ENCODE measurements around the gene SCMH1. TPM values are rescaled to one million over a fixed set of nuclear protein-coding genes. Genes with fewer than 3 reads are reported as not detected.

SCMH1 gene
- total RNA-seq, 1 experiment from 2014 or later = 28.0 TPM

- TF ChIP-seq ZNF274 (IDR thresholded peaks at IDR 0.05; ENCODE audit: low read depth, low read length) = no peak
Measured at GRCh38 chr1:40997096-40997495, 245.0 kb downstream of the SCMH1 start (continued).

GRCh38 chr1:40989066-40989465 is 253.0 kb downstream of the SCMH1 start:
- DNase-seq (ENCODE audit: low read depth, low spot score) (no peak), ATAC-seq (no peak)
- intact Hi-C loops (cut with micrococcal nuclease) = no loop called here
- H3K4me2 ChIP-seq (ENCODE audit: low read length) = no peak overlapping the region
- TF ChIP-seq, protein P1, sequence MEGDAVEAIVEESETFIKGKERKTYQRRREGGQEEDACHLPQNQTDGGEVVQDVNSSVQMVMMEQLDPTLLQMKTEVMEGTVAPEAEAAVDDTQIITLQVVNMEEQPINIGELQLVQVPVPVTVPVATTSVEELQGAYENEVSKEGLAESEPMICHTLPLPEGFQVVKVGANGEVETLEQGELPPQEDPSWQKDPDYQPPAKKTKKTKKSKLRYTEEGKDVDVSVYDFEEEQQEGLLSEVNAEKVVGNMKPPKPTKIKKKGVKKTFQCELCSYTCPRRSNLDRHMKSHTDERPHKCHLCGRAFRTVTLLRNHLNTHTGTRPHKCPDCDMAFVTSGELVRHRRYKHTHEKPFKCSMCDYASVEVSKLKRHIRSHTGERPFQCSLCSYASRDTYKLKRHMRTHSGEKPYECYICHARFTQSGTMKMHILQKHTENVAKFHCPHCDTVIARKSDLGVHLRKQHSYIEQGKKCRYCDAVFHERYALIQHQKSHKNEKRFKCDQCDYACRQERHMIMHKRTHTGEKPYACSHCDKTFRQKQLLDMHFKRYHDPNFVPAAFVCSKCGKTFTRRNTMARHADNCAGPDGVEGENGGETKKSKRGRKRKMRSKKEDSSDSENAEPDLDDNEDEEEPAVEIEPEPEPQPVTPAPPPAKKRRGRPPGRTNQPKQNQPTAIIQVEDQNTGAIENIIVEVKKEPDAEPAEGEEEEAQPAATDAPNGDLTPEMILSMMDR (IDR thresholded peaks at IDR 0.05 in 2 of 3, conservative IDR thresholded peaks at IDR 0.05 in 1 of 3; ENCODE audit: borderline replicate concordance in 1 of 3, insufficient read depth in 1 of 3, low read depth in 2 of 3, low read length in 2 of 3) = no peak
- no peak for TF ChIP-seq TCF7L2 (IDR thresholded peaks at IDR 0.05; ENCODE audit: borderline replicate concordance, extremely low read depth, insufficient read depth, insufficient read length)
- TF ChIP-seq JUND (IDR thresholded peaks at IDR 0.05) = no peak
- TF ChIP-seq RAD21 (IDR thresholded peaks at IDR 0.05; ENCODE audit: low read depth) = no peak
- no peak for TF ChIP-seq EZH2 (IDR thresholded peaks at IDR 0.05)
- no peak for TF ChIP-seq SIN3A (IDR thresholded peaks at IDR 0.05; ENCODE audit: low read depth)
- peaks cover 12% of the 10 kb centered on the region; the same call in 1 of the 2 replicates for H4K20me1 ChIP-seq (ENCODE audit: insufficient read depth)
- RAD21 ChIA-PET (ENCODE audit: low non-redundant PET in 1 of 2, low total read pairs in 2 of 2, uncharacterized antibody in 2 of 2, unreplicated experiment in 2 of 2) = no interaction called here
- H3K4me1 ChIP-seq (ENCODE audit: control insufficient read depth in 1 of 2, insufficient read depth in 2 of 2, low read length in 2 of 2) = no peaks in the 10 kb centered on the region
- H3K79me2 ChIP-seq (ENCODE audit: insufficient read depth, low read length) = peaks cover 100% of the 10 kb centered on the region
- POLR2A ChIA-PET = no interaction called here
- H3K36me3 ChIP-seq (ENCODE audit: control insufficient read depth in 1 of 2, insufficient read depth in 2 of 2, low read length in 2 of 2) = peaks cover 83 to 94% of the 10 kb centered on the region in 2 experiments
- H2AFZ ChIP-seq (ENCODE audit: low read depth, low read length, poor library complexity, severe bottlenecking) = no peak overlapping the region
- CTCF ChIA-PET = no interaction called here
- no peak overlapping the region for H3K9ac ChIP-seq (ENCODE audit: low read length)
- H3K9me2 ChIP-seq (ENCODE audit: insufficient read depth) = no peaks in the 10 kb centered on the region
- H3K9me3 ChIP-seq (ENCODE audit: control insufficient read depth in 1 of 2, insufficient read depth in 1 of 2, low read depth in 1 of 2, low read length in 2 of 2) = no peaks in the 10 kb centered on the region
- no peak overlapping the region for H3K4me3 ChIP-seq (replicated peaks in 1 of 2; ENCODE audit: low read depth in 1 of 2, low read length in 2 of 2)
- BruUV-seq (replicated peaks) = no TSS peak
- no peak overlapping the region for H3K27ac ChIP-seq (ENCODE audit: low read depth, low read length)
- H3K27me3 ChIP-seq (ENCODE audit: insufficient read depth, low read length) = no peaks in the 10 kb centered on the region
